Measurements from ENCODE around the gene FXYD4. TPM values are rescaled to one million over a fixed set of nuclear protein-coding genes. Genes with fewer than 3 reads are reported as not detected.

Gene FXYD4
- total RNA-seq, 4 donors from 2014 or later: not detected

- Histone ChIP-seq H3K4me3 (no peak overlapping the region), H3K4me1 (peaks cover 0 to 5% (median 0%) of the 10 kb centered on the region in 3 donors), H3K27ac (no peak overlapping the region), H3K27me3 (peaks cover 30% of the 10 kb centered on the region), H3K9me3 (no peaks in the 10 kb centered on the region), H3K36me3 (no peaks in the 10 kb centered on the region)
- no peak for ATAC-seq
- TF ChIP-seq POLR2AphosphoS5 (IDR thresholded peaks at IDR 0.05) (no peak), EP300 (IDR thresholded peaks at IDR 0.05) (no peak), POLR2A (IDR thresholded peaks at IDR 0.05) (no peak), CTCF (IDR thresholded peaks at IDR 0.05) (no peak)
- no CpG with 5 or more reads among the region's 8 CpGs for WGBS, 2 donors (ENCODE audit: low coverage in 1 of 2)
Observed at GRCh38 chr10:43344051-43344450, 27.4 kb upstream of the FXYD4 start.

GRCh38 chr10:43347997-43348396, 23.4 kb upstream of the FXYD4 start:
- 56 to 82% methylated on average over 2 to 4 of the region's 4 CpGs for WGBS, 2 donors (ENCODE audit: low coverage in 1 of 2)
- H3K27ac ChIP-seq: no peak overlapping the region
- no peak overlapping the region for H3K4me3 ChIP-seq
- H3K4me1 ChIP-seq: peaks cover 0 to 5% (median 0%) of the 10 kb centered on the region in 3 donors
- peaks cover 18% of the 10 kb centered on the region for H3K27me3 ChIP-seq
- no peak for TF ChIP-seq EP300 (IDR thresholded peaks at IDR 0.05)
- TF ChIP-seq CTCF (IDR thresholded peaks at IDR 0.05): no peak
- no peaks in the 10 kb centered on the region for H3K36me3 ChIP-seq
- no peaks in the 10 kb centered on the region for H3K9me3 ChIP-seq
- ATAC-seq: no peak

- no peaks in the 10 kb centered on the region for H3K36me3 ChIP-seq
- H3K4me1 ChIP-seq: peaks cover 0 to 5% (median 0%) of the 10 kb centered on the region in 3 donors
- H3K4me3 ChIP-seq: no peak overlapping the region
- no peak overlapping the region for H3K27ac ChIP-seq
- H3K9me3 ChIP-seq: no peaks in the 10 kb centered on the region
- ATAC-seq: peak; percentile 92
- peak in 3 of 4 experiments; percentile 57 to 92 (median 81) for TF ChIP-seq CTCF (IDR thresholded peaks at IDR 0.05)
- no peak for TF ChIP-seq EP300 (IDR thresholded peaks at IDR 0.05)
- TF ChIP-seq POLR2AphosphoS5 (IDR thresholded peaks at IDR 0.05): no peak
- TF ChIP-seq POLR2A (IDR thresholded peaks at IDR 0.05): no peak
- H3K27me3 ChIP-seq: peaks cover 17% of the 10 kb centered on the region
- 26 to 61% methylated on average over 6 to 8 of the region's 13 CpGs for WGBS, 2 donors (ENCODE audit: low coverage in 1 of 2)
Observed at GRCh38 chr10:43348511-43349312, 22.7 kb upstream of the FXYD4 start.

DNA sequence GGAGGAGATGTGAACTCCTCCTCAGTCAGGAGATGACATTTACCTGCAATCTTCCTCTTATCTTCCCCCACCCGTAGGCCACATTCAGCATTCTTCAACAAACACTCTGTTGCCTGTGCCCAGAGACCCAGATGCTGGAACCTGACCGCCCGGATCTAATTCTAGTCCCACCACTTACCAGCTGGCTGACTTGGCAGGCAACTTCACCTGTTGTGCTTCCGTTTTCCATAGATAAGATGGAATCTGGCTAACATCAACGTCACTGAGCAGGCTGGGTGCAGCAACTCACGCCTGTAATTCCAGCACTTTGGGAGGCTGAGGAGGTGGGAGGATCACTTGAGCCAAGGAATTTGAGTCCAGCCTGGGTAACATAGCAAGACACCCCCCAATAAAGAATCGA, 21.3 kb upstream of the FXYD4 start:
- TF ChIP-seq CTCF (IDR thresholded peaks at IDR 0.05) (no peak), EP300 (IDR thresholded peaks at IDR 0.05) (no peak), POLR2AphosphoS5 (IDR thresholded peaks at IDR 0.05) (no peak), POLR2A (IDR thresholded peaks at IDR 0.05) (no peak)
- H3K36me3 ChIP-seq: no peaks in the 10 kb centered on the region
- H3K9me3 ChIP-seq: no peaks in the 10 kb centered on the region
- peaks cover 17% of the 10 kb centered on the region for H3K27me3 ChIP-seq
- no peak for ATAC-seq
- WGBS, 2 donors (ENCODE audit: low coverage in 1 of 2): 40 to 87% methylated on average over 1 to 3 of the region's 7 CpGs
- no peak overlapping the region for H3K4me3 ChIP-seq
- peaks cover 0 to 5% (median 0%) of the 10 kb centered on the region in 3 donors for H3K4me1 ChIP-seq
- H3K27ac ChIP-seq: no peak overlapping the region

DNA sequence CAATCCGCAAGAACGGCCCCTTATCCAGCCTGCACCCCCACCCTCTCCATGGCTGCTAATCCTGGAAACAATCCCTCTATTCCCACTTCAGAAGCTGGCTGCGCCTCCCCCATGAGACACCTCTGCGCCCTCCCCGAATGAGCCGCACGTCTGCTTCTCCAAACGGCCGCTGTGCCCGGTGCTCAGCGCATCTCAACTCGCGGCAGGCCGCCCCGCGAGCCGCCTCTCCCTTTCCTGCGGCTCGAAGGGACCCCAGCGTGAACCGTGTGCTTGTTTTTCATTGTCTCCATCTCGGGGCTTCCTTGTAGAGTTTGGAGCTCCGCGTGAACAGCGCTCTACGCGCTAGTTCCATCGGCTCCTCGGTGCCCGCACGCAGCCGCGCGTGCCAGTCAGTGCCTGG, 20.8 kb upstream of the FXYD4 start:
- WGBS, 2 donors (ENCODE audit: low coverage in 1 of 2): 17 to 40% methylated on average over 2 to 28 of the region's 34 CpGs
- ATAC-seq: no peak

More for the DNA sequence above, 20.8 kb upstream of the FXYD4 start:
- TF ChIP-seq POLR2A (IDR thresholded peaks at IDR 0.05) (no peak), CTCF (IDR thresholded peaks at IDR 0.05) (no peak), POLR2AphosphoS5 (IDR thresholded peaks at IDR 0.05) (no peak), EP300 (IDR thresholded peaks at IDR 0.05) (no peak)
- Histone ChIP-seq H3K4me1 (peaks cover 0 to 5% (median 0%) of the 10 kb centered on the region in 3 donors), H3K9me3 (no peaks in the 10 kb centered on the region), H3K4me3 (no peak overlapping the region), H3K36me3 (no peaks in the 10 kb centered on the region), H3K27me3 (peaks cover 17% of the 10 kb centered on the region), H3K27ac (no peak overlapping the region)
